Motor neuron (in vitro differentiated cells): ENCODE results near the gene PCSK2. TPM values are rescaled to one million over a fixed set of nuclear protein-coding genes. Genes with fewer than 3 reads are reported as not detected.
A peak's percentile ranks its signal among the peaks of the same experiment; 100 is the strongest.

Source experiments
- ATAC-seq, 8 experiments: fragments of 200-7000 bp; cut with Tn5 transposase; replicated peaks in 6 of 8; 2 replicates each; pipeline ENCODE4 v1.8.0; 2021; ENCODE audit warnings: mild to moderate bottlenecking in 8 of 8, moderate library complexity in 8 of 8
- H3K27ac ChIP-seq, 2 donors: fragments of 250-450 bp; sonication (Bioruptor Pico); 2 replicates each; pipeline ENCODE4 v1.9.0; 2021; ENCODE audit warnings: antibody characterized with exemption in 2 of 2, mild to moderate bottlenecking in 2 of 2, moderate library complexity in 1 of 2
- H3K4me1 ChIP-seq, 2 donors: fragments of 250-450 bp; sonication (Bioruptor Pico); replicated peaks in 1 of 2; 2 replicates each; pipeline ENCODE4 v1.6.1; 2021; ENCODE audit warnings: antibody characterized with exemption in 2 of 2, mild to moderate bottlenecking in 2 of 2, moderate library complexity in 1 of 2
- H3K4me3 ChIP-seq, 5 donors: fragments of 250-450 bp; sonication (Bioruptor Pico); 2 replicates each; pipeline ENCODE4 v1.9.0; 2021; ENCODE audit warnings: antibody characterized with exemption in 5 of 5, mild to moderate bottlenecking in 5 of 5, moderate library complexity in 4 of 5
- WGBS, 10 experiments: fragments of 450-650 bp; shearing (Covaris generic); methylation state at CpG; one replicate each; pipeline ENCODE4 v1.0.0; 2022; 5-methylcytosine and 5-hydroxymethylcytosine counted together
- in situ Hi-C, 9 experiments: fragments of 400-800 bp; cut with MboI; loops; one replicate each; pipeline ENCODE4 v1.15.0; 2021; ENCODE audit warnings: low sequenced_read_pairs in 9 of 9, low pct_unique_long_range_greater_than_20kb in 2 of 9; ENCODE audit not compliant: unreplicated experiment in 9 of 9
- total RNA-seq, 8 experiments: library from RNA; unstranded; fragments of 300-600 nt; gene quantifications; 2 replicates each; pipeline versions ENCODE4 v1.2.3 to v1.2.4, GENCODE V29; 2022

Gene PCSK2
- total RNA-seq, 8 experiments from 2014 or later: 0.21 to 27.0 (median 7.1) TPM; not detected in 1

GRCh38 chr20:17515053-17515452 lies 288.2 kb downstream of the PCSK2 start:
- in situ Hi-C loops: loop anchor here in 3 of 9 experiments (25.0 kb wide), 2 partner anchors 397 to 422 kb away; no protein-coding TSS in a partner anchor
- H3K4me3 ChIP-seq: no peak overlapping the region
- WGBS, 10 experiments: 60 to 100% (median 80%) methylated on average over 1 to 3 of the region's 3 CpGs; no CpG with 5 or more reads in 5 of the 10 experiments
- no peak overlapping the region for H3K27ac ChIP-seq
- peaks cover 0 to 5% of the 10 kb centered on the region in 2 donors for H3K4me1 ChIP-seq
- no peak for ATAC-seq

GRCh38 chr20:17518339-17519052 lies 291.7 kb downstream of the PCSK2 start:
- in situ Hi-C loops: loop anchor here in 3 of 9 experiments (25.0 kb wide), 2 partner anchors 394 to 419 kb away; no protein-coding TSS in a partner anchor
- H3K4me1 ChIP-seq: peaks cover 0 to 5% of the 10 kb centered on the region in 2 donors
- WGBS, 10 experiments: 47 to 94% (median 74%) methylated on average over 2 to 12 of the region's 14 CpGs; no CpG with 5 or more reads in 2 of the 10 experiments
- peak; percentile 26 to 88 (median 62) for ATAC-seq
- H3K4me3 ChIP-seq: no peak overlapping the region
- H3K27ac ChIP-seq: no peak overlapping the region

- 33 to 100% (median 87%) methylated on average over 1 to 7 of the region's 7 CpGs for WGBS, 10 experiments
- no peak overlapping the region for H3K4me3 ChIP-seq
- no peak overlapping the region for H3K27ac ChIP-seq
- peaks cover 0 to 5% of the 10 kb centered on the region in 2 donors for H3K4me1 ChIP-seq
- ATAC-seq: no peak
- in situ Hi-C loops: loop anchor here in 3 of 9 experiments (25.0 kb wide), 2 partner anchors 393 to 418 kb away; no protein-coding TSS in a partner anchor
Measured at GRCh38 chr20:17519606-17520285, 292.9 kb downstream of the PCSK2 start.

GRCh38 chr20:17520583-17520982 lies 293.7 kb downstream of the PCSK2 start:
- in situ Hi-C loops: loop anchor here in 3 of 9 experiments (25.0 kb wide), 2 partner anchors 392 to 417 kb away; no protein-coding TSS in a partner anchor
- WGBS, 10 experiments: 13 to 79% (median 57%) methylated on average over 1 to 3 of the region's 3 CpGs
- ATAC-seq: no peak

GRCh38 chr20:17522528-17522927 lies 295.7 kb downstream of the PCSK2 start:
- in situ Hi-C loops: loop anchor here in 3 of 9 experiments (25.0 kb wide), 2 partner anchors 390 to 415 kb away; no protein-coding TSS in a partner anchor
- no peak overlapping the region for H3K4me3 ChIP-seq
- peaks cover 0 to 5% of the 10 kb centered on the region in 2 donors for H3K4me1 ChIP-seq
- 71 to 100% (median 83%) methylated on average over 1 to 3 of the region's 3 CpGs; no CpG with 5 or more reads in 1 of the 10 experiments for WGBS, 10 experiments
- ATAC-seq: no peak
- no peak overlapping the region for H3K27ac ChIP-seq

More at GRCh38 chr20:17520583-17520982, 293.7 kb downstream of the PCSK2 start:
- peaks cover 0 to 5% of the 10 kb centered on the region in 2 donors for H3K4me1 ChIP-seq
- no peak overlapping the region for H3K27ac ChIP-seq
- H3K4me3 ChIP-seq: no peak overlapping the region

GRCh38 chr20:17523326-17523725 lies 296.5 kb downstream of the PCSK2 start:
- ATAC-seq: no peak
- no peak overlapping the region for H3K27ac ChIP-seq
- in situ Hi-C loops: loop anchor here in 3 of 9 experiments (25.0 kb wide), 2 partner anchors 389 to 414 kb away; no protein-coding TSS in a partner anchor
- 4 to 86% (median 68%) methylated on average over 1 to 5 of the region's 5 CpGs; no CpG with 5 or more reads in 3 of the 10 experiments for WGBS, 10 experiments
- H3K4me1 ChIP-seq: peaks cover 0 to 5% of the 10 kb centered on the region in 2 donors
- no peak overlapping the region for H3K4me3 ChIP-seq

- in situ Hi-C loops: loop anchor here in 3 of 9 experiments (25.0 kb wide), 2 partner anchors 388 to 413 kb away; no protein-coding TSS in a partner anchor
- no peak for ATAC-seq
- 73 to 100% (median 81%) methylated on average over 1 to 7 of the region's 8 CpGs; no CpG with 5 or more reads in 2 of the 10 experiments for WGBS, 10 experiments
- no peak overlapping the region for H3K27ac ChIP-seq
- no peak overlapping the region for H3K4me3 ChIP-seq
- no peaks in the 10 kb centered on the region for H3K4me1 ChIP-seq
Measured at GRCh38 chr20:17524560-17524959, 297.7 kb downstream of the PCSK2 start.

GRCh38 chr20:17525132-17525531 lies 298.3 kb downstream of the PCSK2 start:
- H3K27ac ChIP-seq: no peak overlapping the region
- peak in 1 of 8 experiments; percentile 31 for ATAC-seq
- no peak overlapping the region for H3K4me3 ChIP-seq
- WGBS, 10 experiments: 92 to 100% (median 100%) methylated on average over 2 to 5 of the region's 5 CpGs; no CpG with 5 or more reads in 6 of the 10 experiments
- in situ Hi-C loops: loop anchor here in 1 of 9 experiments (25.0 kb wide), 1 partner anchor 362 kb away; no protein-coding TSS in a partner anchor
- H3K4me1 ChIP-seq: no peaks in the 10 kb centered on the region

- ATAC-seq: peak in 6 of 8 experiments; percentile 11 to 70 (median 62)
- H3K4me1 ChIP-seq: peaks cover 0 to 3% of the 10 kb centered on the region in 2 donors
- H3K4me3 ChIP-seq: no peak overlapping the region
- H3K27ac ChIP-seq: no peak overlapping the region
- in situ Hi-C loops: loop anchor here in 1 of 9 experiments (25.0 kb wide), 1 partner anchor 362 kb away; no protein-coding TSS in a partner anchor
Measured at GRCh38 chr20:17525650-17526049, 298.8 kb downstream of the PCSK2 start.

GRCh38 chr20:17529586-17529985 lies 302.7 kb downstream of the PCSK2 start:
- Histone ChIP-seq H3K27ac (no peak overlapping the region), H3K4me3 (no peak overlapping the region), H3K4me1 (peaks cover 5 to 11% of the 10 kb centered on the region in 2 donors)
- in situ Hi-C loops: loop anchor here in 1 of 9 experiments (25.0 kb wide), 1 partner anchor 358 kb away; no protein-coding TSS in a partner anchor
- ATAC-seq: no peak

- WGBS, 10 experiments: 67 to 100% (median 100%) methylated on average over 1 to 6 of the region's 7 CpGs; no CpG with 5 or more reads in 3 of the 10 experiments
- in situ Hi-C loops: loop anchor here in 2 of 9 experiments (10.0 to 25.0 kb wide), 2 partner anchors 75 to 357 kb away; no protein-coding TSS in a partner anchor
Measured at GRCh38 chr20:17530153-17530552, 303.3 kb downstream of the PCSK2 start.

More at GRCh38 chr20:17530153-17530552, 303.3 kb downstream of the PCSK2 start:
- Histone ChIP-seq H3K27ac (no peak overlapping the region), H3K4me3 (no peak overlapping the region), H3K4me1 (peaks cover 5 to 11% of the 10 kb centered on the region in 2 donors)
- no peak for ATAC-seq
